Skeletal muscle cell (primary cell): ENCODE data around the gene GARIN5B.
A peak's percentile ranks its signal among the peaks of the same experiment; 100 is the strongest.

ENCODE experiments used
- DNase-seq: peaks from one replicate; pipeline ENCODE4 v3.0.0-alpha.2; 2010; ENCODE audit warnings: low read depth
- H3K4me3 ChIP-seq: 2 replicates; pipeline ENCODE4 v1.5.1; 2011; ENCODE audit warnings: low read depth, mild to moderate bottlenecking, control low read depth, low read length, moderate library complexity

Gene GARIN5B

GRCh38 chr19:55390461-55390880 lies 27.4 kb upstream of the GARIN5B start:
- DNase-seq = no peak
- no peak overlapping the region for H3K4me3 ChIP-seq

GRCh38 chr19:55389386-55390317 lies 26.6 kb upstream of the GARIN5B start:
- DNase-seq = no peak

GRCh38 chr19:55387736-55388497 lies 24.9 kb upstream of the GARIN5B start:
- H3K4me3 ChIP-seq = peak overlapping the region; percentile 96
- DNase-seq = no peak

More at GRCh38 chr19:55389386-55390317, 26.6 kb upstream of the GARIN5B start:
- H3K4me3 ChIP-seq = no peak overlapping the region

GRCh38 chr19:55386493-55386971 lies 23.5 kb upstream of the GARIN5B start:
- no peak for DNase-seq

GRCh38 chr19:55385724-55386492 lies 22.8 kb upstream of the GARIN5B start, which contains the start of gene RPL28:
RPL28 (plus strand) TSS chr19:55385932; CDS start chr19:55386358, 426 bp downstream.
- H3K4me3 ChIP-seq = peak within 1 kb of the TSS; percentile 96

More at GRCh38 chr19:55386493-55386971, 23.5 kb upstream of the GARIN5B start:
- H3K4me3 ChIP-seq = peak overlapping the region; percentile 96

GRCh38 chr19:55384920-55385723 lies 22.1 kb upstream of the GARIN5B start:
- peak; percentile 82 for DNase-seq
- H3K4me3 ChIP-seq = peak overlapping the region; percentile 96

More at GRCh38 chr19:55385724-55386492, 22.8 kb upstream of the GARIN5B start, which contains the start of gene RPL28:
- peak; percentile 87 for DNase-seq

- no peak for DNase-seq
- H3K4me3 ChIP-seq = peak within 1 kb of the TSS; percentile 96
Measured at GRCh38 chr19:55384131-55384919, 21.3 kb upstream of the GARIN5B start, which contains the start of gene TMEM238. TMEM238 (minus strand) TSS chr19:55384292; CDS start chr19:55384259, 33 bp downstream.

GRCh38 chr19:55383279-55384130 lies 20.4 kb upstream of the GARIN5B start:
- DNase-seq = no peak
- H3K4me3 ChIP-seq = peak overlapping the region; percentile 38

GRCh38 chr19:55382522-55383054 lies 19.5 kb upstream of the GARIN5B start:
- H3K4me3 ChIP-seq = no peak overlapping the region

GRCh38 chr19:55382013-55382412 lies 19.0 kb upstream of the GARIN5B start:
- DNase-seq = no peak
- no peak overlapping the region for H3K4me3 ChIP-seq

More at GRCh38 chr19:55382522-55383054, 19.5 kb upstream of the GARIN5B start:
- no peak for DNase-seq

- H3K4me3 ChIP-seq = no peak overlapping the region
- peak; percentile 40 for DNase-seq
Measured at GRCh38 chr19:55379174-55379573, 16.1 kb upstream of the GARIN5B start.

- no peak for DNase-seq
- no peak overlapping the region for H3K4me3 ChIP-seq
Measured at GRCh38 chr19:55377356-55378131, 14.5 kb upstream of the GARIN5B start.

- no peak for DNase-seq
- H3K4me3 ChIP-seq = no peak within 1 kb of the TSS
Measured at GRCh38 chr19:55376241-55376933, 13.3 kb upstream of the GARIN5B start, which contains the start of gene TMEM190. TMEM190 (plus strand) TSS chr19:55376826; CDS start chr19:55376854, 28 bp downstream.

- DNase-seq = peak; percentile 26
- H3K4me3 ChIP-seq = no peak overlapping the region
Measured at GRCh38 chr19:55373993-55374757, 11.1 kb upstream of the GARIN5B start.
